ENCODE data around the gene BRI3. TPM values are rescaled to one million over a fixed set of nuclear protein-coding genes. Genes with fewer than 3 reads are reported as not detected.

Gene BRI3
- total RNA-seq, 1 experiment from 2014 or later, result 68.3 TPM

Other genes starting within 250 kb of the BRI3 start
- gene LMTK2, start 174.8 kb upstream of the BRI3 start, total RNA-seq (2014; rRNA removed; shearing (Covaris generic)), result 7.1 and 7.5 TPM in 2 replicates
- not detected in 2 replicates for gene BHLHA15, start 70.2 kb upstream of the BRI3 start, total RNA-seq (2014; rRNA removed; shearing (Covaris generic))
- gene TECPR1, start 29.5 kb upstream of the BRI3 start, total RNA-seq (2014; rRNA removed; shearing (Covaris generic)), result 10.8 and 24.5 TPM in 2 replicates
- gene BAIAP2L1, start 119.4 kb downstream of the BRI3 start, total RNA-seq (2014; rRNA removed; shearing (Covaris generic)), result 22.5 and 23.8 TPM in 2 replicates

Data from H4 (cell line).